ENCODE measurements around the gene FAM20A. TPM values are rescaled to one million over a fixed set of nuclear protein-coding genes. Genes with fewer than 3 reads are reported as not detected.

FAM20A gene
- total RNA-seq, 1 donor from 2014 or later = 15.6 TPM

GRCh38 chr17:68595496-68595895 lies 5.7 kb downstream of the FAM20A start:
- Mint-ChIP-seq H3K9me3 (ENCODE audit: low read depth) (no peaks in the 10 kb centered on the region), H3K4me3 (ENCODE audit: low read depth) (no peak overlapping the region), H3K27me3 (no peaks in the 10 kb centered on the region), H3K4me1 (ENCODE audit: low read depth) (peaks cover 14% of the 10 kb centered on the region), H3K27ac (no peak overlapping the region), H3K36me3 (ENCODE audit: insufficient read depth) (peaks cover 5% of the 10 kb centered on the region)
- DNase-seq (ENCODE audit: low spot score, unreplicated experiment) = no peak
- TF ChIP-seq CTCF (IDR thresholded peaks at IDR 0.05; ENCODE audit: unreplicated experiment) = no peak

GRCh38 chr17:68594552-68594951 lies 6.6 kb downstream of the FAM20A start:
- Mint-ChIP-seq H3K27me3 (no peaks in the 10 kb centered on the region), H3K27ac (no peak overlapping the region), H3K36me3 (ENCODE audit: insufficient read depth) (peaks cover 5% of the 10 kb centered on the region), H3K9me3 (ENCODE audit: low read depth) (no peaks in the 10 kb centered on the region), H3K4me3 (ENCODE audit: low read depth) (no peak overlapping the region), H3K4me1 (ENCODE audit: low read depth) (peaks cover 14% of the 10 kb centered on the region)
- TF ChIP-seq CTCF (IDR thresholded peaks at IDR 0.05; ENCODE audit: unreplicated experiment) = no peak
- DNase-seq (ENCODE audit: low spot score, unreplicated experiment) = no peak

GRCh38 chr17:68592682-68593641 lies 8.2 kb downstream of the FAM20A start:
- no peak overlapping the region for H3K27ac Mint-ChIP-seq
- no peak for DNase-seq (ENCODE audit: low spot score, unreplicated experiment)
- H3K9me3 Mint-ChIP-seq (ENCODE audit: low read depth) = peaks cover 7% of the 10 kb centered on the region
- no peaks in the 10 kb centered on the region for H3K27me3 Mint-ChIP-seq
- H3K36me3 Mint-ChIP-seq (ENCODE audit: insufficient read depth) = peaks cover 13% of the 10 kb centered on the region
- H3K4me3 Mint-ChIP-seq (ENCODE audit: low read depth) = no peak overlapping the region
- no peak for TF ChIP-seq CTCF (IDR thresholded peaks at IDR 0.05; ENCODE audit: unreplicated experiment)
- peaks cover 3% of the 10 kb centered on the region for H3K4me1 Mint-ChIP-seq (ENCODE audit: low read depth)

GRCh38 chr17:68592009-68592408 lies 9.2 kb downstream of the FAM20A start:
- no peaks in the 10 kb centered on the region for H3K27me3 Mint-ChIP-seq
- peaks cover 15% of the 10 kb centered on the region for H3K36me3 Mint-ChIP-seq (ENCODE audit: insufficient read depth)
- DNase-seq (ENCODE audit: low spot score, unreplicated experiment) = no peak
- H3K9me3 Mint-ChIP-seq (ENCODE audit: low read depth) = peaks cover 7% of the 10 kb centered on the region
- no peak for TF ChIP-seq CTCF (IDR thresholded peaks at IDR 0.05; ENCODE audit: unreplicated experiment)
- H3K4me3 Mint-ChIP-seq (ENCODE audit: low read depth) = no peak overlapping the region
- no peak overlapping the region for H3K27ac Mint-ChIP-seq
- peaks cover 2% of the 10 kb centered on the region for H3K4me1 Mint-ChIP-seq (ENCODE audit: low read depth)

- H3K27me3 Mint-ChIP-seq = no peaks in the 10 kb centered on the region
- H3K4me3 Mint-ChIP-seq (ENCODE audit: low read depth) = no peak overlapping the region
- no peak overlapping the region for H3K27ac Mint-ChIP-seq
- DNase-seq (ENCODE audit: low spot score, unreplicated experiment) = no peak
- H3K4me1 Mint-ChIP-seq (ENCODE audit: low read depth) = peaks cover under 1% of the 10 kb centered on the region
- peaks cover 7% of the 10 kb centered on the region for H3K9me3 Mint-ChIP-seq (ENCODE audit: low read depth)
- no peak for TF ChIP-seq CTCF (IDR thresholded peaks at IDR 0.05; ENCODE audit: unreplicated experiment)
- H3K36me3 Mint-ChIP-seq (ENCODE audit: insufficient read depth) = peaks cover 15% of the 10 kb centered on the region
Observed at GRCh38 chr17:68591583-68591982, 9.6 kb downstream of the FAM20A start.

All from progenitor cell of endocrine pancreas (in vitro differentiated cells).